SU-DHL-6 (cell line): ENCODE results near the gene AP2A2.

Experiments used
- H2AFZ ChIP-seq: fragments of 200-600 bp; sonication (generic); 2 replicates; pipeline ENCODE4 v1.6.1; 2014; ENCODE audit warnings: low read depth, mild to moderate bottlenecking, moderate library complexity, mixed read lengths, antibody characterized with exemption, low read length; ENCODE audit not compliant: severe bottlenecking
- H3F3A ChIP-seq: fragments of 200-600 bp; shearing (Covaris generic); 2 replicates; pipeline ENCODE4 v1.6.0; 2016; ENCODE audit warnings: antibody characterized with exemption, mild to moderate bottlenecking; ENCODE audit not compliant: insufficient read depth
- H3K27ac ChIP-seq: fragments of 200-600 bp; sonication (generic); 2 replicates; pipeline ENCODE4 v1.5.1; 2016; ENCODE audit warnings: low read depth, mild to moderate bottlenecking, low read length, moderate library complexity, mixed read lengths
- H3K27me3 ChIP-seq: fragments of 200-600 bp; sonication (generic), shearing (Covaris generic); 2 replicates; pipeline ENCODE4 v1.6.0; 2014; ENCODE audit warnings: mild to moderate bottlenecking, low read length
- H3K36me3 ChIP-seq: fragments of 200-600 bp; sonication (generic); 2 replicates; pipeline ENCODE4 v1.6.1; 2014; ENCODE audit warnings: mild to moderate bottlenecking, low read length, mixed read lengths
- H3K4me2 ChIP-seq: fragments of 300-600, 200-600 bp; shearing (Covaris generic), sonication (generic); 2 replicates; pipeline ENCODE4 v1.6.0; 2014; ENCODE audit warnings: low read length, low read depth, mild to moderate bottlenecking; ENCODE audit not compliant: poor library complexity, severe bottlenecking
- H3K4me3 ChIP-seq: fragments of 200-600 bp; sonication (generic); 2 replicates; pipeline ENCODE4 v1.5.1; 2014; ENCODE audit warnings: antibody characterized with exemption, low read length, mild to moderate bottlenecking, mixed read lengths; ENCODE audit not compliant: insufficient read depth, poor library complexity, severe bottlenecking
- H3K79me2 ChIP-seq: fragments of 200-600 bp; sonication (generic); 2 replicates; pipeline ENCODE4 v1.6.1; 2014; ENCODE audit warnings: mild to moderate bottlenecking, low read length, moderate library complexity; ENCODE audit not compliant: insufficient read depth
- H3K9ac ChIP-seq: fragments of 200-600 bp; sonication (generic); 2 replicates; pipeline ENCODE4 v1.7.0; 2014; ENCODE audit warnings: mild to moderate bottlenecking, low read length
- H3K9me2 ChIP-seq: fragments of 200-600 bp; sonication (generic); replicated peaks from 2 replicates; pipeline ENCODE4 v1.6.1; 2014; ENCODE audit warnings: low read length; ENCODE audit not compliant: insufficient read depth
- H3K9me3 ChIP-seq: fragments of 200-600 bp; sonication (generic); 2 replicates; pipeline ENCODE4 v1.6.1; 2014; ENCODE audit warnings: low read length, mixed read lengths; ENCODE audit not compliant: insufficient read depth
- H4K20me1 ChIP-seq: fragments of 200-600 bp; sonication (generic); 2 replicates; pipeline ENCODE4 v1.6.1; 2014; ENCODE audit warnings: low read depth, mild to moderate bottlenecking, antibody characterized with exemption, low read length, moderate library complexity, mixed read lengths
- CTCF ChIP-seq: fragments of 200-600 bp; sonication (generic); IDR thresholded peaks from one replicate; pipeline ENCODE4 v1.5.1; 2017; ENCODE audit warnings: antibody characterized with exemption, mild to moderate bottlenecking, low read length, moderate library complexity; ENCODE audit not compliant: insufficient read depth, poor library complexity, severe bottlenecking
- EZH2phosphoT487 ChIP-seq: fragments of 200-600 bp; sonication (generic), shearing (Covaris generic); conservative IDR thresholded peaks from 2 replicates; pipeline ENCODE4 v1.6.1; 2018; ENCODE audit warnings: mild to moderate bottlenecking, antibody characterized with exemption, low read length, moderate library complexity, mixed read lengths

The AP2A2 gene

GRCh38 chr11:914747-915501, 10.7 kb upstream of the AP2A2 start:
- Histone ChIP-seq H3K9ac (no peak overlapping the region), H3K36me3 (no peaks in the 10 kb centered on the region), H3K9me2 (no peaks in the 10 kb centered on the region), H3K79me2 (peaks cover 6% of the 10 kb centered on the region), H3K4me2 (no peak overlapping the region), H4K20me1 (no peaks in the 10 kb centered on the region), H3K4me3 (no peak overlapping the region), H3K9me3 (no peaks in the 10 kb centered on the region), H3K27ac (no peak overlapping the region), H2AFZ (no peak overlapping the region), H3F3A (no peaks in the 10 kb centered on the region), H3K27me3 (no peaks in the 10 kb centered on the region)
- TF ChIP-seq CTCF (no peak), EZH2phosphoT487 (no peak)

- no peaks in the 10 kb centered on the region for H3F3A ChIP-seq
- H3K79me2 ChIP-seq = no peaks in the 10 kb centered on the region
- no peaks in the 10 kb centered on the region for H3K9me3 ChIP-seq
- TF ChIP-seq CTCF = no peak
- no peak for TF ChIP-seq EZH2phosphoT487
- H3K27me3 ChIP-seq = no peaks in the 10 kb centered on the region
- H3K9ac ChIP-seq = no peak overlapping the region
- H3K9me2 ChIP-seq = no peaks in the 10 kb centered on the region
- no peak overlapping the region for H3K4me2 ChIP-seq
- no peaks in the 10 kb centered on the region for H4K20me1 ChIP-seq
- H3K36me3 ChIP-seq = no peaks in the 10 kb centered on the region
- no peak overlapping the region for H2AFZ ChIP-seq
- no peak overlapping the region for H3K4me3 ChIP-seq
- no peak overlapping the region for H3K27ac ChIP-seq
Observed at GRCh38 chr11:917426-917825, 8.2 kb upstream of the AP2A2 start.

- Histone ChIP-seq H2AFZ (no peak overlapping the region), H3K4me2 (no peak overlapping the region), H3K4me3 (no peak overlapping the region), H3K27me3 (no peaks in the 10 kb centered on the region), H3F3A (peaks cover under 1% of the 10 kb centered on the region; the same call in 1 of the 2 replicates), H3K27ac (no peak overlapping the region), H3K9me3 (no peaks in the 10 kb centered on the region), H4K20me1 (no peaks in the 10 kb centered on the region), H3K79me2 (peaks cover 9% of the 10 kb centered on the region), H3K9me2 (no peaks in the 10 kb centered on the region), H3K9ac (no peak overlapping the region), H3K36me3 (no peaks in the 10 kb centered on the region)
- TF ChIP-seq CTCF = no peak
- TF ChIP-seq EZH2phosphoT487 = no peak
Observed at GRCh38 chr11:921921-922678, 3.6 kb upstream of the AP2A2 start.
